Epithelial cell of esophagus (primary cell): ENCODE results near the gene NT5C1A.

ENCODE experiments used
- DNase-seq: peaks from one replicate; pipeline ENCODE4 v3.0.0; 2010; ENCODE audit warnings: low read depth
- H3K4me3 ChIP-seq: 2 replicates; pipeline ENCODE4 v1.5.1; 2011; ENCODE audit warnings: mild to moderate bottlenecking, low read length, control low read depth
- CTCF ChIP-seq: IDR thresholded peaks from 2 replicates; pipeline ENCODE4 v1.5.1; 2011; ENCODE audit warnings: low read depth, mild to moderate bottlenecking, low read length, control low read depth, inconsistent platforms; ENCODE audit not compliant: insufficient read depth; ENCODE audit errors: missing control alignments

Gene NT5C1A

GRCh38 chr1:39657402-39657801 is 14.5 kb downstream of the NT5C1A start:
- no peak for DNase-seq
- H3K4me3 ChIP-seq = no peak overlapping the region
- TF ChIP-seq CTCF = no peak

- H3K4me3 ChIP-seq = no peak overlapping the region
- TF ChIP-seq CTCF = no peak
- DNase-seq = no peak
These were observed 15.5 kb downstream of the NT5C1A start for GRCh38 chr1:39656391-39656790.

GRCh38 chr1:39655578-39656268 is 16.2 kb downstream of the NT5C1A start:
- no peak overlapping the region for H3K4me3 ChIP-seq
- no peak for TF ChIP-seq CTCF
- no peak for DNase-seq

- DNase-seq = no peak
- TF ChIP-seq CTCF = no peak
- H3K4me3 ChIP-seq = no peak overlapping the region
These were observed 17.6 kb downstream of the NT5C1A start for GRCh38 chr1:39654291-39654690.

- peak; percentile 96 for TF ChIP-seq CTCF
- DNase-seq = peak; percentile 94
- no peak overlapping the region for H3K4me3 ChIP-seq
These were observed 18.3 kb downstream of the NT5C1A start for GRCh38 chr1:39653546-39654031.

- no peak for TF ChIP-seq CTCF
- no peak for DNase-seq
These were observed 19.4 kb downstream of the NT5C1A start for GRCh38 chr1:39652554-39652953.

GRCh38 chr1:39652105-39652504 is 19.8 kb downstream of the NT5C1A start:
- no peak for DNase-seq
- TF ChIP-seq CTCF = no peak
- no peak overlapping the region for H3K4me3 ChIP-seq

More at GRCh38 chr1:39652554-39652953, 19.4 kb downstream of the NT5C1A start:
- H3K4me3 ChIP-seq = no peak overlapping the region
